Stomach (tissue), 9 donors: Measurements from ENCODE around the gene DPY19L2. TPM values are rescaled to one million over a fixed set of nuclear protein-coding genes. Genes with fewer than 3 reads are reported as not detected.
"Not testable (repeated sequence)": the region's sequence is repeated elsewhere in the genome, so short reads cannot be mapped to it uniquely, and the experiment has no call there.

Source experiments
- DNase-seq, 2 donors: peaks; one replicate each; pipeline versions ENCODE4 v3.0.0 to v3.0.0-alpha.2; 2013 to 2019
- H3K27ac ChIP-seq, 5 donors: fragments of 200-600 bp in 4 of 5; sonication (generic) in 4 of 5; one replicate each; pipeline ENCODE4 v1.5.1; 2013 to 2019; ENCODE audit warnings: mild to moderate bottlenecking in 1 of 5, moderate library complexity in 1 of 5
- H3K27me3 ChIP-seq, 3 donors: fragments of 200-600 bp; sonication (generic); one replicate each; pipeline ENCODE4 v1.5.1; 2017 to 2019; ENCODE audit warnings: mixed run types in 1 of 3
- H3K36me3 ChIP-seq, 4 donors: fragments of 200-600 bp; sonication (generic); 1 replicate in 3 of 4; 2 replicates in 1 of 4; pipeline ENCODE4 v1.5.1; 2016 to 2019
- H3K4me1 ChIP-seq, 4 donors: fragments of 200-600 bp; sonication (generic); one replicate each; pipeline ENCODE4 v1.5.1; 2016 to 2019
- H3K4me3 ChIP-seq, 4 donors: fragments of 200-600 bp; sonication (generic) in 3 of 4; one replicate each; pipeline ENCODE4 v1.5.1; 2016 to 2019; ENCODE audit warnings: mild to moderate bottlenecking in 1 of 4
- H3K9me3 ChIP-seq, 4 donors: fragments of 200-600 bp; sonication (generic); one replicate each; pipeline ENCODE4 v1.5.1; 2016 to 2019
- EP300 ChIP-seq: sonication (generic); formaldehyde crosslinking; IDR thresholded peaks from one replicate; pipeline ENCODE4 v1.6.1; 2017; ENCODE audit warnings: antibody characterized with exemption
- POLR2A ChIP-seq, 4 donors: fragments of 450-650 bp; IDR thresholded peaks; one replicate each; pipeline ENCODE4 v1.6.1; 2016; ENCODE audit warnings: antibody characterized with exemption in 4 of 4, control low read depth in 2 of 4, mild to moderate bottlenecking in 1 of 4, moderate library complexity in 1 of 4
- POLR2AphosphoS5 ChIP-seq, 3 donors: sonication (generic); formaldehyde crosslinking; IDR thresholded peaks; one replicate each; pipeline ENCODE4 v1.6.1; 2016; ENCODE audit warnings: antibody characterized with exemption in 3 of 3
- WGBS, 5 donors: extraction: QIAGEN DNeasy Blood & Tissue Kit in 3 of 5; methylation state at CpG; one replicate each; pipeline versions ENCODE4 v1.1.5 to v1.1.7; 2013 to 2018; 5-methylcytosine and 5-hydroxymethylcytosine counted together
- intact Hi-C: fragments of 100-400 bp; cut with DNase I; formaldehyde crosslinking; loops from one replicate; pipeline ENCODE4 v1.15.1; 2023; ENCODE audit warnings: low total_unique reads
- polyA plus RNA-seq, 3 donors: library from polyadenylated mRNA; stranded (reverse); fragments of 200-250 nt; gene quantifications; one replicate each; pipeline ENCODE4 v1.2.3, GENCODE V29; 2013
- total RNA-seq, 5 donors: library from RNA; depleted of rRNA; stranded (reverse); fragments of >200 nt; gene quantifications; one replicate each; pipeline versions ENCODE4 v1.1.0 to v1.2.3, GENCODE V29; 2014 to 2016
- TF ChIP-seq, protein P1 (sequence below), 7 experiments: fragments of 450-650 bp in 4 of 7; fragments of 200-600 bp in 3 of 7; sonication (generic) in 3 of 7; IDR thresholded peaks; one replicate each; pipeline ENCODE4 v1.5.1; 2016 to 2019; ENCODE audit warnings: antibody characterized with exemption in 7 of 7, control low read depth in 2 of 7, mild to moderate bottlenecking in 1 of 7
- donor health status: healthy with polysubstance abuse.
- donor health status: Bipolar disorder and iron deficiency.
- donor health status: healthy.

The DPY19L2 gene
- total and polyA plus RNA-seq, 8 donors: 0.46 to 39.5 (median 6.1) TPM

DNA sequence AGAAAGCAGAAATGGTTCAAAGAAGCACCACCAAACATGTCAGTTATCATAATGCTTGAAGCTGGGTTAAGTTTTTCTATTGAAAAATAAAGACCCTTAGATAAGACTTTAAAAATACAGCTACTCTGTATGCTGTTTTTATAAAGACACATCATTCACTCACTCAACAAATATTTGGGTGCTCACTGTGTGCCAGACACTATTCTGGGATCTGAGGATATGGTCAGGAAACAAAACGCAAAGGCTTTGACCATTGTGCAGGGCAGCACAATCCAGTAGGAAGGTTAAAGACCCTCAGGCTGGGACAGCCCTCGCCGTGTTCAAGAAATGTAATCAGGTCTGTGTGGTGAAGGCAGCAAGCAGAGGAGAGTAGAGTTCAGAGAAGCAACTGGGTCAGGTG, 38.0 kb upstream of the DPY19L2 start:
- Histone ChIP-seq H3K36me3 (no peaks in the 10 kb centered on the region), H3K27ac (no peak overlapping the region), H3K4me1 (no peaks in the 10 kb centered on the region), H3K4me3 (no peak overlapping the region), H3K27me3 (no peaks in the 10 kb centered on the region), H3K9me3 (no peaks in the 10 kb centered on the region)
- DNase-seq: no peak
- intact Hi-C loops: no loop called here
- TF ChIP-seq EP300 (no peak), POLR2A (IDR thresholded peaks at IDR 0.05) (no peak), POLR2AphosphoS5 (IDR thresholded peaks at IDR 0.05) (no peak)
- TF ChIP-seq, protein P1, sequence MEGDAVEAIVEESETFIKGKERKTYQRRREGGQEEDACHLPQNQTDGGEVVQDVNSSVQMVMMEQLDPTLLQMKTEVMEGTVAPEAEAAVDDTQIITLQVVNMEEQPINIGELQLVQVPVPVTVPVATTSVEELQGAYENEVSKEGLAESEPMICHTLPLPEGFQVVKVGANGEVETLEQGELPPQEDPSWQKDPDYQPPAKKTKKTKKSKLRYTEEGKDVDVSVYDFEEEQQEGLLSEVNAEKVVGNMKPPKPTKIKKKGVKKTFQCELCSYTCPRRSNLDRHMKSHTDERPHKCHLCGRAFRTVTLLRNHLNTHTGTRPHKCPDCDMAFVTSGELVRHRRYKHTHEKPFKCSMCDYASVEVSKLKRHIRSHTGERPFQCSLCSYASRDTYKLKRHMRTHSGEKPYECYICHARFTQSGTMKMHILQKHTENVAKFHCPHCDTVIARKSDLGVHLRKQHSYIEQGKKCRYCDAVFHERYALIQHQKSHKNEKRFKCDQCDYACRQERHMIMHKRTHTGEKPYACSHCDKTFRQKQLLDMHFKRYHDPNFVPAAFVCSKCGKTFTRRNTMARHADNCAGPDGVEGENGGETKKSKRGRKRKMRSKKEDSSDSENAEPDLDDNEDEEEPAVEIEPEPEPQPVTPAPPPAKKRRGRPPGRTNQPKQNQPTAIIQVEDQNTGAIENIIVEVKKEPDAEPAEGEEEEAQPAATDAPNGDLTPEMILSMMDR (IDR thresholded peaks at IDR 0.05): no peak
- 58 to 88% (median 75%) methylated on average over 3 of the region's 3 CpGs for WGBS, 5 donors

GRCh38 chr12:63699678-63700382, 31.5 kb upstream of the DPY19L2 start:
- H3K4me3 ChIP-seq, intact Hi-C loops, DNase-seq, H3K36me3 ChIP-seq, H3K4me1 ChIP-seq, H3K27ac ChIP-seq, H3K9me3 ChIP-seq, H3K27me3 ChIP-seq: not testable (repeated sequence)
- WGBS, 5 donors: 73 to 83% (median 79%) methylated on average over 3 of the region's 3 CpGs

DNA sequence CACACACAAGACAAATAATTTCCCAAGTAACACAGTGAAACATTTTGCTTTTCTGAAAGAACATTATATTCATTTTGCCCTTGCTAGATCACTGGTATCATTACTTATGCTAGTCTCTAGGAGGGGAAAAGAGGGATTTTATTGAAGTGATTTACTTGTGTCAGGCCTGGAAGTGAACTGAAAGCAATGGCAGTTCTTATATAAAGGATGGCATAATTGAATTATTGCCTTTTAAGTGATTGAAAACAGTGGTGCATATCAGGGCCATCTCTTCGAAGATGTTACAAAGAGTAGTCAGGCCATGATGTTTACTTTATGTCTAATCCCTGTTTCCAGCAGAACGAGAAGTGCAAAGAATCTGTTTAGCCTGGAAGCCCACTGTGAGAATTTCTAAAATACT, 30.7 kb upstream of the DPY19L2 start:
- H3K27ac ChIP-seq, H3K4me1 ChIP-seq, H3K27me3 ChIP-seq, H3K4me3 ChIP-seq, H3K36me3 ChIP-seq, DNase-seq, H3K9me3 ChIP-seq, intact Hi-C loops: not testable (repeated sequence)
- whole genome bisulfite sequencing, 5 donors: 19 to 44% (median 40%) methylated on average over 1 to 2 of the region's 2 CpGs

DNA sequence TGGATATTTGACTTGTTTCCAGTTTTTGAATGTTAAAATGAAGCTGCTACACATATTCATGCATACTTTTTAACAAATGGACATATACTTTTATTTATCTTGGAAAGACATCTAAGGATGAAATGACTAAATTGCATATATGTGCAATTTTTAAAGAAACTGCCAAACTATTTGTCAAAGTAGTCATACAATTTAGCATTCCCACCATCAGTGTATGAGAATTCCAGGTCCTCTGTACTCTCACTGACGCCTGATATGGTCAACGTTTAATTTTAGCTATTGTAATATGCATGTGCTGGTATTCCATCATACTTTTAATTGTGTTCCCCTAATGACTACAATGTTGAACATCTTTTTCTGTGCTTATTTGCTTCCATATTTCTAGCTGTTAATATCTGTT, 22.5 kb upstream of the DPY19L2 start:
- WGBS, 5 donors: 85 to 88% (median 87%) methylated on average over 2 of the region's 2 CpGs
- H3K4me1 ChIP-seq, DNase-seq, H3K36me3 ChIP-seq, intact Hi-C loops, H3K27me3 ChIP-seq, H3K4me3 ChIP-seq, H3K9me3 ChIP-seq, H3K27ac ChIP-seq: not testable (repeated sequence)

GRCh38 chr12:63689141-63689540, 20.8 kb upstream of the DPY19L2 start:
- intact Hi-C loops: not testable (repeated sequence)
- 27 to 55% (median 38%) methylated on average over 1 of the region's 1 CpG for WGBS, 5 donors

DNA sequence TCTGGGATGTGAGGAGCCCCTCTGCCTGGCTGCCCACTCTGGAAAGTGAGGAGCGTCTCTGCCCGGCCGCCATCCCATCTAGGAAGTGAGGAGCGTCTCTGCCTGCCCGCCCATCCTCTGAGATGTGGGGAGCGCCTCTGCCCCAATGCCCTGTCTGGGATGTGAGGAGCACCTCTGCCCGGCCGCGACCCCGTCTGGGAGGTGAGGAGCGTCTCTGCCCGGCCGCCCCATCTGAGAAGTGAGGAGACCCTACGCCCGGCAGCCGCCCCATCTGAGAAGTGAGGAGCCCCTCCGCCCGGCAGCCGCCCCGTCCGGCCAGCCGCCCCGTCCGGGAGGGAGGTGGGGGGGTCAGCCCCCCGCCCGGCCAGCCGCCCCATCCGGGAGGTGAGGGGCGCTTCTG, 18.3 kb upstream of the DPY19L2 start:
- H3K9me3 ChIP-seq: not testable (repeated sequence)
- 95 to 100% (median 98%) methylated on average over 6 to 25 of the region's 29 CpGs for WGBS, 5 donors

More at GRCh38 chr12:63689141-63689540, 20.8 kb upstream of the DPY19L2 start:
- not testable (repeated sequence) for H3K4me1 ChIP-seq, H3K27me3 ChIP-seq, DNase-seq, H3K27ac ChIP-seq, H3K9me3 ChIP-seq, H3K4me3 ChIP-seq, H3K36me3 ChIP-seq

GRCh38 chr12:63685789-63686188, 17.5 kb upstream of the DPY19L2 start:
- intact Hi-C loops, H3K36me3 ChIP-seq: not testable (repeated sequence)
- WGBS, 5 donors: 78 to 87% (median 86%) methylated on average over 1 to 2 of the region's 2 CpGs

More for the DNA sequence above, 18.3 kb upstream of the DPY19L2 start:
- H3K27me3 ChIP-seq, H3K4me1 ChIP-seq, DNase-seq, H3K27ac ChIP-seq, intact Hi-C loops, H3K4me3 ChIP-seq, H3K36me3 ChIP-seq: not testable (repeated sequence)

DNA sequence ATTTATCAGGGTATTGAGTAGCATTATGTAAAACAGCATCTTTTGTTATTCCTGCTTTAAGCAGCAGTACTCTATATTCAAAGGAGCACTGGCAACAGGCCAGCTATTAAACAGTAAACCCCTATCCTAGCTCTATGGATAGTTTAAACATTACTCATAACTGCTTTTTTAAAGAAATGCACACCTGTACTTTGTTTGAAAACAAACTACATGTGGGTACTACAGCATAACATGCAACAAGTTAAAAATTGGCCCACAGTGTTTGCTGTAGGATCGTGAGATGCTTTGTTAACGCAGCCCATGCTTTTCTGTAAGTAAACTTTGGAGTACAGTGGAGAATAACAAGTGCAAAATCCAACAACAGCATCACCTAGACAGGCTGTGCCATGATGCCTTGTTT, 14.3 kb upstream of the DPY19L2 start:
- not testable (repeated sequence) for H3K4me1 ChIP-seq, DNase-seq
- 24 to 52% (median 42%) methylated on average over 2 of the region's 2 CpGs for WGBS, 5 donors

More at GRCh38 chr12:63685789-63686188, 17.5 kb upstream of the DPY19L2 start:
- H3K27me3 ChIP-seq, H3K9me3 ChIP-seq, H3K4me3 ChIP-seq, DNase-seq, H3K27ac ChIP-seq, H3K4me1 ChIP-seq: not testable (repeated sequence)

GRCh38 chr12:63680758-63681157, 12.5 kb upstream of the DPY19L2 start:
- H3K4me1 ChIP-seq, H3K36me3 ChIP-seq, H3K27me3 ChIP-seq, intact Hi-C loops, H3K27ac ChIP-seq, DNase-seq, H3K9me3 ChIP-seq, H3K4me3 ChIP-seq: not testable (repeated sequence)

More for the DNA sequence above, 14.3 kb upstream of the DPY19L2 start:
- intact Hi-C loops, H3K27ac ChIP-seq, H3K4me3 ChIP-seq, H3K36me3 ChIP-seq, H3K27me3 ChIP-seq, H3K9me3 ChIP-seq: not testable (repeated sequence)
